ENCODE data around the gene OGT. TPM values are rescaled to one million over a fixed set of nuclear protein-coding genes. Genes with fewer than 3 reads are reported as not detected.

The OGT gene
- total RNA-seq, 1 donor from 2014 or later, result 138 TPM

DNA sequence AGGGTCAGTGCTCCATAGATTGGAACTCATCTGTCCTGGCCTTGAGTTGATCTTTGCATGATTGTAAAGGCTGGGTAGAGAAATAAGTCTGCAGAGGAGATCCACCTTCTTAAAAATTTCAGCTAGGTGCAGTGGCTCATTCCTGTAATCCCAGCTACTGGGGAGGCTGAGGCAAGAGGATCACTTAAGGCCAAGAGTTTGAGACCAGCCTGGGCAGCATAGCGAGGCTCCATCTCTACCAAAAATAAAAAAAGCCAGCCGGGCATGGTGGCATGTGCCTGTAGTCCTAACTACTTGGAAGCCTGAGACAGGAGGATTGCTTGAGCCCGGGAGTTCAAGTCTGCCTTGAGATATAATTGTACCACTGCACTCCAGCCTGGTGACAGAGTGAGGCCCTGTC lies 85.9 kb downstream of the OGT start:
- no peak for DNase-seq (ENCODE audit: low spot score)
- Mint-ChIP-seq H3K27ac (ENCODE audit: unreplicated experiment) (no peak overlapping the region), H3K4me1 (ENCODE audit: low read depth) (peaks cover 7% of the 10 kb centered on the region), H3K4me3 (ENCODE audit: unreplicated experiment) (no peak overlapping the region), H3K9me3 (ENCODE audit: low read depth) (no peaks in the 10 kb centered on the region), H3K27me3 (ENCODE audit: low read depth) (no peaks in the 10 kb centered on the region), H3K36me3 (ENCODE audit: low read depth) (peaks cover 7% of the 10 kb centered on the region)
- TF ChIP-seq, protein P1, sequence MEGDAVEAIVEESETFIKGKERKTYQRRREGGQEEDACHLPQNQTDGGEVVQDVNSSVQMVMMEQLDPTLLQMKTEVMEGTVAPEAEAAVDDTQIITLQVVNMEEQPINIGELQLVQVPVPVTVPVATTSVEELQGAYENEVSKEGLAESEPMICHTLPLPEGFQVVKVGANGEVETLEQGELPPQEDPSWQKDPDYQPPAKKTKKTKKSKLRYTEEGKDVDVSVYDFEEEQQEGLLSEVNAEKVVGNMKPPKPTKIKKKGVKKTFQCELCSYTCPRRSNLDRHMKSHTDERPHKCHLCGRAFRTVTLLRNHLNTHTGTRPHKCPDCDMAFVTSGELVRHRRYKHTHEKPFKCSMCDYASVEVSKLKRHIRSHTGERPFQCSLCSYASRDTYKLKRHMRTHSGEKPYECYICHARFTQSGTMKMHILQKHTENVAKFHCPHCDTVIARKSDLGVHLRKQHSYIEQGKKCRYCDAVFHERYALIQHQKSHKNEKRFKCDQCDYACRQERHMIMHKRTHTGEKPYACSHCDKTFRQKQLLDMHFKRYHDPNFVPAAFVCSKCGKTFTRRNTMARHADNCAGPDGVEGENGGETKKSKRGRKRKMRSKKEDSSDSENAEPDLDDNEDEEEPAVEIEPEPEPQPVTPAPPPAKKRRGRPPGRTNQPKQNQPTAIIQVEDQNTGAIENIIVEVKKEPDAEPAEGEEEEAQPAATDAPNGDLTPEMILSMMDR (IDR thresholded peaks at IDR 0.05), result no peak

DNA sequence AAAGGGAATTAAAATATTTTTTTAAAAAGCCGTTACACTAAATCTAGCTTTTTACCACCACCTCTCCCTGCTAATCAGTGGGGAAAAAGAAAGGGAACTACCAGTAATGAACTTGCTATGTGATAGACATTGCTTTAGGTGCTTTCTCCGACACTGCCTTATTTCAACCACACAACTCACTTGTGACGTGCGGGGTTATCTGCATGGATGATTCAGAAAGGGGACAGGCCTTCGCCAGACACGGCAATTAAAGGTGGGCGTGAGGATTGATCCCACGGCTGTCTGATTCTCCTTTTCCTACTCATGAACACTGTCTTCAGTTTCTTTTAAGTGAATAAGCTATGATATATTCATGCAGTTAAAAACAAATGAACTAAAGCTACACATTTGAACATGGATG lies 86.3 kb downstream of the OGT start:
- H3K9me3 Mint-ChIP-seq (ENCODE audit: low read depth), result no peaks in the 10 kb centered on the region
- H3K4me3 Mint-ChIP-seq (ENCODE audit: unreplicated experiment), result no peak overlapping the region

DNA sequence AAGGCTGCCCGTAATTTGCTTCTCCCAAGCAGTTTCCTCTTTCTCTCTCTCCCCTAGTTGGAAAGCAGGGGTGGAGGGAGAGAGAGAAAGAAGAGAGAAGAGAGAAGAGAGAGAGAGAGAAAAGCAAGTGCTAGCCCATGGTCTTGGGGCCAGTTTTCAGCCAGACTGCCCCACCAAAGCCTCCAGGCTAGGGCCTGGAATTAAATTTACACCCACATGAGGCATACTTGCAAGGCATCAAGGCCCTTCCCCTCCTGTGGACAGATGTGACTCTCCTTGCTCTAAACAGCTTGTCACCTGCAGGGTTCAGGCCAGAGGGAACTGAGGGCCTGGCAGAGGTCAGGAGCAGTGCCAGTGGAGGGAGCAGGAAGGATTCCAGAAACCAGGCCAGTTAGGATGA lies 87.1 kb downstream of the OGT start:
- TF ChIP-seq, protein P1 (IDR thresholded peaks at IDR 0.05), result no peak
- Mint-ChIP-seq H3K4me3 (ENCODE audit: unreplicated experiment) (no peak overlapping the region), H3K4me1 (ENCODE audit: low read depth) (peaks cover 7% of the 10 kb centered on the region), H3K9me3 (ENCODE audit: low read depth) (no peaks in the 10 kb centered on the region), H3K27ac (ENCODE audit: unreplicated experiment) (no peak overlapping the region), H3K27me3 (ENCODE audit: low read depth) (no peaks in the 10 kb centered on the region), H3K36me3 (ENCODE audit: low read depth) (peaks cover 6% of the 10 kb centered on the region)
- no peak for DNase-seq (ENCODE audit: low spot score)

More for the DNA sequence above, 86.3 kb downstream of the OGT start:
- DNase-seq (ENCODE audit: low spot score), result no peak
- Mint-ChIP-seq H3K4me1 (ENCODE audit: low read depth) (peaks cover 7% of the 10 kb centered on the region), H3K36me3 (ENCODE audit: low read depth) (peaks cover 7% of the 10 kb centered on the region), H3K27me3 (ENCODE audit: low read depth) (no peaks in the 10 kb centered on the region), H3K27ac (ENCODE audit: unreplicated experiment) (no peak overlapping the region)
- TF ChIP-seq, protein P1 (IDR thresholded peaks at IDR 0.05), result no peak

DNA sequence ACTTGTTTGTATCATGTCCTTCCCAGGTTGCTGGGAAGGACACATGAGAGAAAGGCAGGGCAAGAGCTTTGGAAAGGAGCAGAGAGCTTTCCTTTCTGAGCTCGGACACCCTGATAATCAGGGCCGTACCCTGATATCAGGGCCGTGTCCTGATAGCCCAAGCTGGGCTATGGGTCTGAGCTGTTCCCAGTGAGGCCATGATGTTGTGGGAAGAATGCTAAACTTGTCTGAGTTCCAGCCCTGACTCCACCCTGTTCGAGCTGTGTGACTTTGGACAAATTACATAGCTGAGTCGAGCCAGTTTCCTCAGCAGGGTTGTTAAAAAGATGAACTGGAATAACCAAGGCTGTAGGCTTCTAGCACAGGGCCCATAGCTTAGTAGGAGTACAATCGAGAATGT lies 88.7 kb downstream of the OGT start:
- Mint-ChIP-seq H3K27ac (ENCODE audit: unreplicated experiment) (peak overlapping the region; percentile 74), H3K9me3 (ENCODE audit: low read depth) (no peaks in the 10 kb centered on the region), H3K4me1 (ENCODE audit: low read depth) (peaks cover 7% of the 10 kb centered on the region), H3K4me3 (ENCODE audit: unreplicated experiment) (no peak overlapping the region), H3K36me3 (ENCODE audit: low read depth) (peaks cover 2% of the 10 kb centered on the region), H3K27me3 (ENCODE audit: low read depth) (no peaks in the 10 kb centered on the region)
- DNase-seq (ENCODE audit: low spot score), result no peak
- TF ChIP-seq, protein P1 (IDR thresholded peaks at IDR 0.05), result no peak

DNA sequence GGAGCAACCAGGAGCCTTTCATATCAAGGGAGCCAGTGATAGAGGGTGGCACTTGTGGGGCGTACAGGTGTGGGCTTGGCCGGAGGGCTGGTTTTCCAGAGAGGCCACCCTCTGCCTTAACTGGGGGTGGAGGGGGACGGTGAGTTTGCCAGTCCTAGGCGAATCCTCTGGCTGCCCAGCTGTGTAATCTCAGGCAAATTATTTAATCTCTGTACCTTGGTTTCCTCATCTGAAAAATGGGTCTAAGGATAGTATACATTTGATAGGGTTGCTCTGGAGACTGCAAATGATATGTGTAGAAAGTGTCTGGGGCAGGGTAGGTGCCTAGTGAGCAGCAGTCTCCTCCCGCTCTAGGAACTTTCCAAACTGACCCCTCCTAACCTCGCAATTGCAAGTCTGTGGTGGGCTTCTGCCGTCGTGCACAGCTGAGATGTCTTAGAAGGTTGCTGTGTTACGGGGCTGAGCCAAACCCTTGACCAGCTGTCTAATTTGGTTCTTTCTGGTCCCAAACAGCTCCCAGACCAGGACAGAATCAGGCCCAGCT lies 89.2 kb downstream of the OGT start:
- H3K9me3 Mint-ChIP-seq (ENCODE audit: low read depth), result no peaks in the 10 kb centered on the region
- H3K36me3 Mint-ChIP-seq (ENCODE audit: low read depth), result peaks cover 2% of the 10 kb centered on the region
- peaks cover 7% of the 10 kb centered on the region for H3K4me1 Mint-ChIP-seq (ENCODE audit: low read depth)
- TF ChIP-seq, protein P1 (IDR thresholded peaks at IDR 0.05), result no peak
- peak overlapping the region; percentile 74 for H3K27ac Mint-ChIP-seq (ENCODE audit: unreplicated experiment)
- no peak for DNase-seq (ENCODE audit: low spot score)
- H3K27me3 Mint-ChIP-seq (ENCODE audit: low read depth), result no peaks in the 10 kb centered on the region
- H3K4me3 Mint-ChIP-seq (ENCODE audit: unreplicated experiment), result no peak overlapping the region

All from chondrocyte (in vitro differentiated cells).